ENCODE results near the gene GGA1. TPM values are rescaled to one million over a fixed set of nuclear protein-coding genes. Genes with fewer than 3 reads are reported as not detected.
A peak's percentile ranks its signal among the peaks of the same experiment; 100 is the strongest.

GGA1 gene
- total RNA-seq, 2 experiments from 2014 or later = 57.0 to 60.9 TPM

DNA sequence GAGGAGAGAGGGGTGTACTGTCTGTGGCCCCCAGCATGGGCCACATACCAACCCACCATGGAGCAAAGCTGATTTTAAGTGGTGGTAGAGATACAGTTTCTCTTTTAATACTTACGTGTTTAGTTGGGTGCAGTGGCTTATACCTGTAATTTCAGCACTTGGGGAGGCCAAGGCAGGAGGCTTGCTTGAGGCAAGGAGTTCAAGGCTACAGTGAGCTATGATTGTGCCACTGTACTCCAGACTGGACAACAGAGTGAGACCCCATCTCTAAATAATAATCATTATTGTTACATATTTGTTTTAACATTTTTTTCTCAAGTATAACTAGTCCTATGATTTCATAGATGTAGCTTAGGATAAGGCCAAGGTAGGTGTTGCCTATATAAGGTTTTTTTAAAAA lies 8.8 kb downstream of the GGA1 start:
- DNase-seq = no peak
- Mint-ChIP-seq H3K27ac (no peak overlapping the region), H3K4me3 (no peak overlapping the region), H3K36me3 (ENCODE audit: low read depth) (peaks cover 55% of the 10 kb centered on the region), H3K4me1 (ENCODE audit: low read depth) (no peaks in the 10 kb centered on the region), H3K9me3 (no peaks in the 10 kb centered on the region), H3K27me3 (no peaks in the 10 kb centered on the region)
- Histone ChIP-seq H3K4me3 (ENCODE audit: low read length) (no peak overlapping the region), H3K27me3 (ENCODE audit: control insufficient read depth in 1 of 2, insufficient read depth in 2 of 2, low read length in 2 of 2) (no peaks in the 10 kb centered on the region), H3K9me3 (ENCODE audit: control insufficient read depth in 1 of 2, insufficient read depth in 1 of 2, low read length in 2 of 2) (no peaks in the 10 kb centered on the region), H3K27ac (ENCODE audit: low read depth in 1 of 2, low read length in 2 of 2) (no peak overlapping the region), H3K4me1 (ENCODE audit: insufficient read depth, low read length) (peaks cover 2% of the 10 kb centered on the region), H3K36me3 (ENCODE audit: insufficient read depth, low read length) (peaks cover 69% of the 10 kb centered on the region)
- ATAC-seq (ENCODE audit: poor library complexity) = no peak
- ChIA-PET POLR2A (interaction anchor here (0.7 to 1.4 kb wide), 4 partner anchors 9 to 1473 kb away, joined by 3 to 8 read pairs (median 5); partner anchors contain the start of genes GGA1 and PDXP), CTCF (interaction anchor here (0.9 kb wide), 1 partner anchor 64 kb away, joined by 4 read pairs; no protein-coding TSS in a partner anchor)
- intact Hi-C loops (cut with DNase I, micrococcal nuclease) = no loop called here
- TF ChIP-seq, protein P1, sequence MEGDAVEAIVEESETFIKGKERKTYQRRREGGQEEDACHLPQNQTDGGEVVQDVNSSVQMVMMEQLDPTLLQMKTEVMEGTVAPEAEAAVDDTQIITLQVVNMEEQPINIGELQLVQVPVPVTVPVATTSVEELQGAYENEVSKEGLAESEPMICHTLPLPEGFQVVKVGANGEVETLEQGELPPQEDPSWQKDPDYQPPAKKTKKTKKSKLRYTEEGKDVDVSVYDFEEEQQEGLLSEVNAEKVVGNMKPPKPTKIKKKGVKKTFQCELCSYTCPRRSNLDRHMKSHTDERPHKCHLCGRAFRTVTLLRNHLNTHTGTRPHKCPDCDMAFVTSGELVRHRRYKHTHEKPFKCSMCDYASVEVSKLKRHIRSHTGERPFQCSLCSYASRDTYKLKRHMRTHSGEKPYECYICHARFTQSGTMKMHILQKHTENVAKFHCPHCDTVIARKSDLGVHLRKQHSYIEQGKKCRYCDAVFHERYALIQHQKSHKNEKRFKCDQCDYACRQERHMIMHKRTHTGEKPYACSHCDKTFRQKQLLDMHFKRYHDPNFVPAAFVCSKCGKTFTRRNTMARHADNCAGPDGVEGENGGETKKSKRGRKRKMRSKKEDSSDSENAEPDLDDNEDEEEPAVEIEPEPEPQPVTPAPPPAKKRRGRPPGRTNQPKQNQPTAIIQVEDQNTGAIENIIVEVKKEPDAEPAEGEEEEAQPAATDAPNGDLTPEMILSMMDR (IDR thresholded peaks at IDR 0.05) = no peak

DNA sequence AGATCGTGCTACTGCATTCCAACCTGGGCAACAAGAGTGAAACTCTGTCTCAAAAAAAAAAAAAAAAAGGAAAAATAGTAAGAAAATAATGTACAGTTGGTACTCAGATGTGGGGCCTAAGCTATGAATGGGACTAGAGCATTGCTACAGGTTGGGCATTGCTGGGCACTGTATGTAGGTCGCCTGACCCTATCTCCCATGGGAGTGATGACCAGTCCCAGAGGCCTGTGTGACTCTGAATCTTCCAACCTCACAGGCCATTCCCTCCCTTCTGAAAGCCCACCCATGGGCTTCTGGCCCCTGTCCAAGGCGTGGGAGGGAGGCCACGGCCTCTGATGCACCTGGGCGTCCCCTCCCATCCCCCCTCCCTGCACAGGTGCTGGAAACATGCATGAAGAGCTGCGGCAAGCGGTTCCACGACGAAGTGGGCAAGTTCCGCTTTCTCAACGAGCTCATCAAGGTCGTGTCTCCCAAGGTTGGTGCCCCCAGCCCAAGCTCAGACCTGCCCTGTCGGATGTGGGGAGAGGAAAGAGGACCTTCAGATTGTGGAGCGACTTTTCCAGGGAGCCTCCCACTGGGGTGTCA lies 9.5 kb downstream of the GGA1 start:
- no peaks in the 10 kb centered on the region for H3K9me3 ChIP-seq (ENCODE audit: control insufficient read depth in 1 of 2, insufficient read depth in 1 of 2, low read length in 2 of 2)
- H3K36me3 Mint-ChIP-seq (ENCODE audit: low read depth) = peaks cover 50% of the 10 kb centered on the region
- POLR2A ChIA-PET = interaction anchor here (0.7 to 1.3 kb wide), 3 partner anchors 9 to 1472 kb away, joined by 3 to 6 read pairs (median 4); partner anchors contain the start of gene PDXP
- H3K27me3 Mint-ChIP-seq = no peaks in the 10 kb centered on the region
- intact Hi-C loops (cut with DNase I, micrococcal nuclease) = no loop called here
- no peak overlapping the region for H3K4me3 ChIP-seq (ENCODE audit: low read length)
- H3K36me3 ChIP-seq (ENCODE audit: insufficient read depth, low read length) = peaks cover 74% of the 10 kb centered on the region
- no peaks in the 10 kb centered on the region for H3K27me3 ChIP-seq (ENCODE audit: control insufficient read depth in 1 of 2, insufficient read depth in 2 of 2, low read length in 2 of 2)
- TF ChIP-seq, protein P1 (IDR thresholded peaks at IDR 0.05) = no peak
- no peaks in the 10 kb centered on the region for H3K9me3 Mint-ChIP-seq
- H3K4me1 ChIP-seq (ENCODE audit: insufficient read depth, low read length) = peaks cover 3% of the 10 kb centered on the region
- no peaks in the 10 kb centered on the region for H3K4me1 Mint-ChIP-seq (ENCODE audit: low read depth)
- CTCF ChIA-PET = interaction anchor here (0.9 kb wide), 1 partner anchor 63 kb away, joined by 4 read pairs; no protein-coding TSS in a partner anchor
- no peak overlapping the region for H3K27ac ChIP-seq (ENCODE audit: low read depth in 1 of 2, low read length in 2 of 2)
- peak in 1 of 14 experiments; percentile 20 for DNase-seq
- no peak for ATAC-seq (ENCODE audit: poor library complexity)
- no peak overlapping the region for H3K27ac Mint-ChIP-seq
- no peak overlapping the region for H3K4me3 Mint-ChIP-seq

DNA sequence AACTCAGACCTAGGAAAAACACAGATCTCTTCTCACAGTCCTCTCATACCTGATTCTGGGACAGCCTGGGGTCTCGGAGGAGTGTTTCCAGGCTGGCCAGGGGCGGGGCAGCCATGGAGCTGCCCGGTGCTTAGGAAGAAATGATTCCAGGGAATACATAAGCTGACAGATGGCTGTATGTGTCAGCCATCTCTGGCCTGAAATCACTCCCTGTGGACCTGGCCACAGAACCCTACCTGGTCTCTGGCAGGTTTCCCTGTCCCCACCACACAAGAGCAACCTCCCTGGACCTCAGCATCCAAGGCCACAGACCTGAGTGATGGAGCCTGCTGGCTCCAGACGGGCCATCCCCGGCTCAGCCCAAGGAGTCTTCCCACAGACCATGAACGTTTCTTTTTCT lies 10.0 kb downstream of the GGA1 start:
- H3K36me3 Mint-ChIP-seq (ENCODE audit: low read depth) = peaks cover 52% of the 10 kb centered on the region
- Histone ChIP-seq H3K9me3 (ENCODE audit: control insufficient read depth in 1 of 2, insufficient read depth in 1 of 2, low read length in 2 of 2) (no peaks in the 10 kb centered on the region), H3K27me3 (ENCODE audit: control insufficient read depth in 1 of 2, insufficient read depth in 2 of 2, low read length in 2 of 2) (no peaks in the 10 kb centered on the region), H3K4me1 (ENCODE audit: insufficient read depth, low read length) (peaks cover 8% of the 10 kb centered on the region), H3K36me3 (ENCODE audit: insufficient read depth, low read length) (peaks cover 75% of the 10 kb centered on the region), H3K4me3 (ENCODE audit: low read length) (no peak overlapping the region), H3K27ac (ENCODE audit: low read depth in 1 of 2, low read length in 2 of 2) (no peak overlapping the region)
- no peak overlapping the region for H3K4me3 Mint-ChIP-seq
- ChIA-PET CTCF (interaction anchor here (1.8 kb wide), 1 partner anchor 25 kb away, joined by 6 read pairs; no protein-coding TSS in a partner anchor), POLR2A (interaction anchor here (1.3 to 1.9 kb wide), 3 partner anchors 8 to 59 kb away, joined by 4 to 6 read pairs (median 4); partner anchors contain the start of gene PDXP)
- ATAC-seq (ENCODE audit: poor library complexity) = no peak
- intact Hi-C loops (cut with DNase I, micrococcal nuclease) = no loop called here
- H3K9me3 Mint-ChIP-seq = no peaks in the 10 kb centered on the region
- H3K4me1 Mint-ChIP-seq (ENCODE audit: low read depth) = peaks cover 3% of the 10 kb centered on the region
- H3K27ac Mint-ChIP-seq = no peak overlapping the region
- no peaks in the 10 kb centered on the region for H3K27me3 Mint-ChIP-seq
- DNase-seq = no peak
- TF ChIP-seq, protein P1 (IDR thresholded peaks at IDR 0.05) = no peak
